Measurements from ENCODE around the gene SMYD2. TPM values are rescaled to one million over a fixed set of nuclear protein-coding genes. Genes with fewer than 3 reads are reported as not detected.

The SMYD2 gene
- total RNA-seq, 2 experiments from 2014 or later, result 20.8 to 26.5 TPM

GRCh38 chr1:214310777-214311690 is 30.1 kb downstream of the SMYD2 start:
- intact Hi-C loops (cut with micrococcal nuclease; ENCODE audit: unreplicated experiment), result no loop called here
- Histone ChIP-seq H3K79me2 (ENCODE audit: insufficient read depth, low read depth, low read length) (no peaks in the 10 kb centered on the region), H3K36me3 (ENCODE audit: insufficient read depth, low read length) (0 out of 2 replicates have a peak, but pooled peaks cover 8% of the 10 kb centered on the region), H3K9me2 (ENCODE audit: insufficient read depth, low read length) (no peaks in the 10 kb centered on the region), H3K9me3 (ENCODE audit: low read length) (no peaks in the 10 kb centered on the region), H3K27ac (ENCODE audit: low read depth, low read length, poor library complexity, severe bottlenecking) (no peak overlapping the region), H3K4me3 (ENCODE audit: low read depth, low read length, poor library complexity, severe bottlenecking) (no peak overlapping the region), H3K4me1 (ENCODE audit: insufficient read depth, low read length, poor library complexity, severe bottlenecking) (no peaks in the 10 kb centered on the region), H4K20me1 (ENCODE audit: insufficient read depth, low read length) (no peaks in the 10 kb centered on the region; the same call in 1 of the 2 replicates), H2AFZ (ENCODE audit: low read length) (no peak overlapping the region), H3K4me2 (ENCODE audit: low read length) (no peak overlapping the region)
- BruUV-seq (replicated peaks), result no TSS peak
- ChIA-PET CTCF (ENCODE audit: unreplicated experiment) (no interaction called here), POLR2A (interaction anchor here (1.0 kb wide), 1 partner anchor 35 kb away, joined by 3 read pairs; no protein-coding TSS in a partner anchor)
- no peak for DNase-seq (ENCODE audit: low spot score)
- no peak for TF ChIP-seq CTCF (conservative IDR thresholded peaks at IDR 0.05; ENCODE audit: low read length)
- TF ChIP-seq EZH2phosphoT487 (IDR thresholded peaks at IDR 0.05; ENCODE audit: borderline replicate concordance, low read depth, low read length), result no peak

- POLR2A ChIA-PET, result no interaction called here
- no peak for DNase-seq (ENCODE audit: low spot score)
- H3K36me3 ChIP-seq (ENCODE audit: insufficient read depth, low read length), result 0 out of 2 replicates have a peak, but pooled peaks cover 8% of the 10 kb centered on the region
- no TSS peak for BruUV-seq (replicated peaks)
- H4K20me1 ChIP-seq (ENCODE audit: insufficient read depth, low read length), result no peaks in the 10 kb centered on the region; the same call in 1 of the 2 replicates
- H2AFZ ChIP-seq (ENCODE audit: low read length), result no peak overlapping the region
- intact Hi-C loops (cut with micrococcal nuclease; ENCODE audit: unreplicated experiment), result no loop called here
- H3K4me3 ChIP-seq (ENCODE audit: low read depth, low read length, poor library complexity, severe bottlenecking), result no peak overlapping the region
- no peak overlapping the region for H3K27ac ChIP-seq (ENCODE audit: low read depth, low read length, poor library complexity, severe bottlenecking)
- no peaks in the 10 kb centered on the region for H3K4me1 ChIP-seq (ENCODE audit: insufficient read depth, low read length, poor library complexity, severe bottlenecking)
- no peaks in the 10 kb centered on the region for H3K9me2 ChIP-seq (ENCODE audit: insufficient read depth, low read length)
- TF ChIP-seq CTCF (conservative IDR thresholded peaks at IDR 0.05; ENCODE audit: low read length) (no peak), EZH2phosphoT487 (IDR thresholded peaks at IDR 0.05; ENCODE audit: borderline replicate concordance, low read depth, low read length) (no peak)
- no peak overlapping the region for H3K4me2 ChIP-seq (ENCODE audit: low read length)
- H3K9me3 ChIP-seq (ENCODE audit: low read length), result no peaks in the 10 kb centered on the region
- H3K79me2 ChIP-seq (ENCODE audit: insufficient read depth, low read depth, low read length), result no peaks in the 10 kb centered on the region
- CTCF ChIA-PET (ENCODE audit: unreplicated experiment), result no interaction called here
Observed at GRCh38 chr1:214312530-214313051, 31.6 kb downstream of the SMYD2 start.

All from OCI-LY7 (cell line).